Gastrocnemius medialis (tissue), 4 donors: ENCODE measurements around the gene NLRX1.

ENCODE experiments used
- CTCF ChIP-seq, 5 experiments: fragments of 450-650 bp in 3 of 5; fragments of 200-600 bp in 2 of 5; sonication (generic) in 2 of 5; IDR thresholded peaks in 4 of 5; conservative IDR thresholded peaks in 1 of 5; 1 replicate in 4 of 5; 2 replicates in 1 of 5; pipeline ENCODE4 v1.5.1; 2016 to 2019; ENCODE audit warnings: antibody characterized with exemption in 5 of 5, mild to moderate bottlenecking in 3 of 5, moderate library complexity in 3 of 5
- POLR2A ChIP-seq, 2 donors: fragments of 450-650 bp; IDR thresholded peaks; one replicate each; pipeline ENCODE4 v1.6.1; 2017; ENCODE audit warnings: antibody characterized with exemption in 2 of 2, mild to moderate bottlenecking in 2 of 2, moderate library complexity in 2 of 2

- TF ChIP-seq CTCF (IDR thresholded peaks at IDR 0.05 in 4 of 5, conservative IDR thresholded peaks at IDR 0.05 in 1 of 5) (no peak), POLR2A (IDR thresholded peaks at IDR 0.05) (no peak)
Measured at GRCh38 chr11:119160151-119160550, 8.4 kb upstream of the NLRX1 start.
